Activated T-helper 17 cell treated with anti-CD3 and anti-CD28 coated beads, Interleukin-2, amount 50 U/mL, for 72 hours (primary cell): ENCODE data around the gene GNL2. TPM values are rescaled to one million over a fixed set of nuclear protein-coding genes. Genes with fewer than 3 reads are reported as not detected.
"Not testable (repeated sequence)": the region's sequence is repeated elsewhere in the genome, so short reads cannot be mapped to it uniquely, and the experiment has no call there.

Experiments used
- ATAC-seq: fragments of 150-1000 bp; cut with Tn5 transposase; replicated peaks from 2 replicates; pipeline ENCODE4 v1.10.0; 2021; ENCODE audit warnings: mild to moderate bottlenecking, moderate library complexity
- H3K27ac Mint-ChIP-seq: one replicate; pipeline ENCODE4 v1.8.0; 2022; ENCODE audit warnings: mixed read lengths
- H3K27me3 Mint-ChIP-seq: one replicate; pipeline ENCODE4 v1.8.0; 2022; ENCODE audit warnings: mixed read lengths
- H3K36me3 Mint-ChIP-seq: one replicate; pipeline ENCODE4 v1.8.0; 2022; ENCODE audit warnings: low read depth, mild to moderate bottlenecking, mixed read lengths
- H3K4me1 Mint-ChIP-seq: one replicate; pipeline ENCODE4 v1.8.0; 2022; ENCODE audit warnings: mixed read lengths
- H3K4me3 Mint-ChIP-seq: one replicate; pipeline ENCODE4 v1.8.0; 2022; ENCODE audit warnings: mild to moderate bottlenecking, mixed read lengths
- H3K9me3 Mint-ChIP-seq: one replicate; pipeline ENCODE4 v1.8.0; 2022; ENCODE audit warnings: mixed read lengths
- total RNA-seq, 2 donors: library from RNA; stranded (reverse); gene quantifications; one replicate each; pipeline ENCODE4 v1.2.3, GENCODE V29; 2022

Gene GNL2
- total RNA-seq, 2 donors from 2014 or later = 48.8 to 76.6 TPM

GRCh38 chr1:37557402-37557801 is 38.3 kb downstream of the GNL2 start:
- ATAC-seq = no peak
- Mint-ChIP-seq H3K27ac (peak overlapping the region; percentile 31), H3K27me3 (no peaks in the 10 kb centered on the region), H3K4me1 (peaks cover 23% of the 10 kb centered on the region), H3K4me3 (no peak overlapping the region), H3K36me3 (peaks cover 22% of the 10 kb centered on the region), H3K9me3 (no peaks in the 10 kb centered on the region)

GRCh38 chr1:37556712-37557196 is 39.0 kb downstream of the GNL2 start, which contains the start of gene DNALI1:
Gene DNALI1 (plus strand): TSS chr1:37556940. CDS start chr1:37556995, 55 bp downstream.
- H3K4me3 Mint-ChIP-seq = no peak within 1 kb of the TSS
- ATAC-seq = no peak
- H3K36me3 Mint-ChIP-seq = peaks cover 25% of the 10 kb centered on the region
- H3K27me3 Mint-ChIP-seq = no peaks in the 10 kb centered on the region
- peaks cover 26% of the 10 kb centered on the region for H3K4me1 Mint-ChIP-seq
- H3K27ac Mint-ChIP-seq = peak within 1 kb of the TSS; percentile 31
- H3K9me3 Mint-ChIP-seq = no peaks in the 10 kb centered on the region

GRCh38 chr1:37553927-37554808 is 41.6 kb downstream of the GNL2 start, which contains the start of gene SNIP1:
Gene SNIP1 (minus strand): TSS chr1:37554293. CDS start chr1:37554229, 64 bp downstream.
- H3K4me1 Mint-ChIP-seq = peaks cover 25% of the 10 kb centered on the region
- no peaks in the 10 kb centered on the region for H3K9me3 Mint-ChIP-seq
- peak; percentile 100 for ATAC-seq
- no peaks in the 10 kb centered on the region for H3K27me3 Mint-ChIP-seq
- H3K36me3 Mint-ChIP-seq = peaks cover 49% of the 10 kb centered on the region
- peak within 1 kb of the TSS; percentile 96 for H3K4me3 Mint-ChIP-seq
- peak within 1 kb of the TSS; percentile 98 for H3K27ac Mint-ChIP-seq

GRCh38 chr1:37553598-37553926 is 42.2 kb downstream of the GNL2 start:
- H3K4me3 Mint-ChIP-seq = peak overlapping the region; percentile 96
- no peak for ATAC-seq
- peaks cover 55% of the 10 kb centered on the region for H3K36me3 Mint-ChIP-seq
- H3K27me3 Mint-ChIP-seq = no peaks in the 10 kb centered on the region
- H3K27ac Mint-ChIP-seq = peak overlapping the region; percentile 98
- no peaks in the 10 kb centered on the region for H3K9me3 Mint-ChIP-seq
- peaks cover 25% of the 10 kb centered on the region for H3K4me1 Mint-ChIP-seq

- Mint-ChIP-seq H3K27ac (peak overlapping the region; percentile 36), H3K27me3 (no peaks in the 10 kb centered on the region), H3K4me3 (peak overlapping the region; percentile 7), H3K36me3 (peaks cover 95% of the 10 kb centered on the region), H3K9me3 (no peaks in the 10 kb centered on the region), H3K4me1 (peaks cover 24% of the 10 kb centered on the region)
- ATAC-seq = no peak
These were observed 46.4 kb downstream of the GNL2 start for GRCh38 chr1:37549341-37549740.

GRCh38 chr1:37545019-37545418 is 50.7 kb downstream of the GNL2 start:
- H3K4me3 Mint-ChIP-seq = no peak overlapping the region
- no peak overlapping the region for H3K27ac Mint-ChIP-seq
- H3K9me3 Mint-ChIP-seq = no peaks in the 10 kb centered on the region
- no peaks in the 10 kb centered on the region for H3K27me3 Mint-ChIP-seq
- ATAC-seq = no peak
- H3K36me3 Mint-ChIP-seq = peaks cover 96% of the 10 kb centered on the region
- peaks cover 5% of the 10 kb centered on the region for H3K4me1 Mint-ChIP-seq

- no peaks in the 10 kb centered on the region for H3K9me3 Mint-ChIP-seq
- H3K4me3 Mint-ChIP-seq = no peak overlapping the region
- ATAC-seq = no peak
- H3K4me1 Mint-ChIP-seq = peaks cover 5% of the 10 kb centered on the region
- no peaks in the 10 kb centered on the region for H3K27me3 Mint-ChIP-seq
- no peak overlapping the region for H3K27ac Mint-ChIP-seq
- H3K36me3 Mint-ChIP-seq = peaks cover 96% of the 10 kb centered on the region
These were observed 51.2 kb downstream of the GNL2 start for GRCh38 chr1:37544530-37544929.

- no peaks in the 10 kb centered on the region for H3K27me3 Mint-ChIP-seq
- no peak for ATAC-seq
- no peak overlapping the region for H3K4me3 Mint-ChIP-seq
- peaks cover 22% of the 10 kb centered on the region for H3K4me1 Mint-ChIP-seq
- no peaks in the 10 kb centered on the region for H3K9me3 Mint-ChIP-seq
- peaks cover 98% of the 10 kb centered on the region for H3K36me3 Mint-ChIP-seq
- no peak overlapping the region for H3K27ac Mint-ChIP-seq
These were observed 55.5 kb downstream of the GNL2 start for GRCh38 chr1:37540036-37540785.

- H3K4me3 Mint-ChIP-seq, H3K9me3 Mint-ChIP-seq, H3K27me3 Mint-ChIP-seq, ATAC-seq, H3K27ac Mint-ChIP-seq: not testable (repeated sequence)
- peaks cover 98% of the 10 kb centered on the region for H3K36me3 Mint-ChIP-seq
- H3K4me1 Mint-ChIP-seq = peaks cover 23% of the 10 kb centered on the region
These were observed 56.6 kb downstream of the GNL2 start for GRCh38 chr1:37539154-37539553.

GRCh38 chr1:37537378-37537777 is 58.4 kb downstream of the GNL2 start:
- no peaks in the 10 kb centered on the region for H3K27me3 Mint-ChIP-seq
- H3K4me3 Mint-ChIP-seq = peak overlapping the region; percentile 35
- ATAC-seq = peak; percentile 94
- H3K27ac Mint-ChIP-seq = peak overlapping the region; percentile 67
- H3K4me1 Mint-ChIP-seq = peaks cover 23% of the 10 kb centered on the region
- peaks cover 87% of the 10 kb centered on the region for H3K36me3 Mint-ChIP-seq
- no peaks in the 10 kb centered on the region for H3K9me3 Mint-ChIP-seq

- peak overlapping the region; percentile 81 for H3K27ac Mint-ChIP-seq
- peaks cover 48% of the 10 kb centered on the region for H3K36me3 Mint-ChIP-seq
- H3K4me3 Mint-ChIP-seq = no peak overlapping the region
- H3K4me1 Mint-ChIP-seq = peaks cover 23% of the 10 kb centered on the region
- ATAC-seq = no peak
- no peaks in the 10 kb centered on the region for H3K27me3 Mint-ChIP-seq
- H3K9me3 Mint-ChIP-seq = no peaks in the 10 kb centered on the region
These were observed 62.2 kb downstream of the GNL2 start for GRCh38 chr1:37533317-37534093.

GRCh38 chr1:37532418-37533156 is 63.1 kb downstream of the GNL2 start:
- not testable (repeated sequence) for H3K27ac Mint-ChIP-seq, H3K27me3 Mint-ChIP-seq, H3K4me3 Mint-ChIP-seq, H3K9me3 Mint-ChIP-seq, ATAC-seq
- H3K36me3 Mint-ChIP-seq = peaks cover 39% of the 10 kb centered on the region
- peaks cover 19% of the 10 kb centered on the region for H3K4me1 Mint-ChIP-seq

- not testable (repeated sequence) for ATAC-seq, H3K27me3 Mint-ChIP-seq, H3K9me3 Mint-ChIP-seq, H3K4me3 Mint-ChIP-seq, H3K4me1 Mint-ChIP-seq, H3K27ac Mint-ChIP-seq
- H3K36me3 Mint-ChIP-seq = peaks cover 13% of the 10 kb centered on the region
These were observed 65.8 kb downstream of the GNL2 start for GRCh38 chr1:37529888-37530287.
